Measurements from ENCODE around the gene GNB1L.
"Not testable (repeated sequence)": the region's sequence is repeated elsewhere in the genome, so short reads cannot be mapped to it uniquely, and the experiment has no call there.

The GNB1L gene

GRCh38 chr22:19842393-19843106 is 12.1 kb downstream of the GNB1L start:
- no peak for DNase-seq

GRCh38 chr22:19841641-19842392 is 12.9 kb downstream of the GNB1L start:
- no peak for DNase-seq

- DNase-seq, result no peak
Measured at GRCh38 chr22:19840955-19841640, 13.6 kb downstream of the GNB1L start.

GRCh38 chr22:19840059-19840458 is 14.6 kb downstream of the GNB1L start:
- DNase-seq, result no peak

- no peak for DNase-seq
Measured at GRCh38 chr22:19837915-19838314, 16.8 kb downstream of the GNB1L start.

- DNase-seq, result no peak
Measured at GRCh38 chr22:19836512-19836911, 18.2 kb downstream of the GNB1L start.

GRCh38 chr22:19834599-19834998 is 20.1 kb downstream of the GNB1L start:
- DNase-seq, result no peak

- not testable (repeated sequence) for DNase-seq
Measured at GRCh38 chr22:19833327-19833726, 21.3 kb downstream of the GNB1L start.

- peak; percentile 10 for DNase-seq
Measured at GRCh38 chr22:19832476-19833108, 22.1 kb downstream of the GNB1L start.

GRCh38 chr22:19831979-19832378 is 22.7 kb downstream of the GNB1L start:
- DNase-seq, result not testable (repeated sequence)

GRCh38 chr22:19831016-19831415 is 23.7 kb downstream of the GNB1L start:
- DNase-seq, result no peak

- DNase-seq, result no peak
Measured at GRCh38 chr22:19828035-19828401, 26.7 kb downstream of the GNB1L start.

- DNase-seq, result no peak
Measured at GRCh38 chr22:19827341-19828034, 27.2 kb downstream of the GNB1L start.

- DNase-seq, result no peak
Measured at GRCh38 chr22:19826619-19826950, 28.1 kb downstream of the GNB1L start.

- peak; percentile 13 for DNase-seq
Measured at GRCh38 chr22:19825904-19826618, 28.6 kb downstream of the GNB1L start.

GRCh38 chr22:19824926-19825339 is 29.7 kb downstream of the GNB1L start:
- peak; percentile 3 for DNase-seq

GRCh38 chr22:19824212-19824925 is 30.3 kb downstream of the GNB1L start:
- peak; percentile 10 for DNase-seq

- DNase-seq, result no peak
Measured at GRCh38 chr22:19823902-19824211, 30.8 kb downstream of the GNB1L start.

- no peak for DNase-seq
Measured at GRCh38 chr22:19823191-19823901, 31.3 kb downstream of the GNB1L start.

GRCh38 chr22:19822301-19823117 is 32.2 kb downstream of the GNB1L start:
- peak; percentile 10 for DNase-seq

All from CD4-positive, alpha-beta T cell treated with Interleukin-15 for 1 hour (primary cell).